Bronchial epithelial cell (primary cell): Measurements from ENCODE around the gene CD300E. TPM values are rescaled to one million over a fixed set of nuclear protein-coding genes. Genes with fewer than 3 reads are reported as not detected.
"Not testable (repeated sequence)": the region's sequence is repeated elsewhere in the genome, so short reads cannot be mapped to it uniquely, and the experiment has no call there.

ENCODE experiments used
- DNase-seq: peaks from one replicate; pipeline ENCODE4 v3.0.0-alpha.2; 2010; ENCODE audit warnings: low read depth
- FAIRE-seq: peaks from 2 replicates; lab custom pipeline; 2011; peaks lifted over from hg19 to GRCh38; lab: Jason Lieb, UNC
- H3K27me3 ChIP-seq: 2 replicates; pipeline ENCODE4 v1.5.1; 2011; ENCODE audit warnings: low read length; ENCODE audit not compliant: control insufficient read depth, insufficient read depth
- H3K36me3 ChIP-seq: 2 replicates; pipeline ENCODE4 v1.5.1; 2011; ENCODE audit warnings: low read length; ENCODE audit not compliant: control insufficient read depth, insufficient read depth
- H3K4me3 ChIP-seq: 2 replicates; pipeline ENCODE4 v1.5.1; 2011; ENCODE audit warnings: mild to moderate bottlenecking, low read depth, low read length, control low read depth
- total RNA-seq: library from RNA; depleted of rRNA; stranded (reverse); fragments of >200 nt; gene quantifications from 2 replicates; pipeline ENCODE4 v1.2.1, GENCODE V29; 2014
- TF ChIP-seq, protein P1 (sequence below): IDR thresholded peaks from 2 replicates; pipeline ENCODE4 v1.5.1; 2011; ENCODE audit warnings: mild to moderate bottlenecking, moderate library complexity, low read length, control low read depth, inconsistent platforms; ENCODE audit not compliant: insufficient read depth, severe bottlenecking

The CD300E gene
- total RNA-seq, 1 donor from 2014 or later, result not detected

DNA sequence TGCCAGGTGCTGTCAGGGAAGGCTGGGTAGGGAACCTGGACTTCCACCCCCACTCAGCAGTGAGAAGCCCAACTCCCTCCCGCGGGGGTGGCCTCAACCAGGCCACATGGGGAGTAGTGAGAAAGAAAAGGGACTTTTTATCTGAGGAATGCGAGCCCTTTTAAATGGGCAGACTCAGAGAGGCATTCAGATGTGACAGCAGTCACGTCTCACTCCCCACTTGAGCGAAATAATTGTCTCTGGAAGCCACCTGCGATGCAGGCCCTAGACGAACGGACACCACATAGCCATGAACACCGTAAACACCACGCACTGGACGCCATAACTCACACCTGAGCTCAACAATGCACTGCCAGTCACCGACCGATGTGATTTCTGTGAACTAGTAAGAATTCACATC is 11.9 kb upstream of the CD300E start:
- no peaks in the 10 kb centered on the region for H3K27me3 ChIP-seq
- no peaks in the 10 kb centered on the region for H3K36me3 ChIP-seq
- FAIRE-seq (no peak), DNase-seq (no peak)
- TF ChIP-seq, protein P1, sequence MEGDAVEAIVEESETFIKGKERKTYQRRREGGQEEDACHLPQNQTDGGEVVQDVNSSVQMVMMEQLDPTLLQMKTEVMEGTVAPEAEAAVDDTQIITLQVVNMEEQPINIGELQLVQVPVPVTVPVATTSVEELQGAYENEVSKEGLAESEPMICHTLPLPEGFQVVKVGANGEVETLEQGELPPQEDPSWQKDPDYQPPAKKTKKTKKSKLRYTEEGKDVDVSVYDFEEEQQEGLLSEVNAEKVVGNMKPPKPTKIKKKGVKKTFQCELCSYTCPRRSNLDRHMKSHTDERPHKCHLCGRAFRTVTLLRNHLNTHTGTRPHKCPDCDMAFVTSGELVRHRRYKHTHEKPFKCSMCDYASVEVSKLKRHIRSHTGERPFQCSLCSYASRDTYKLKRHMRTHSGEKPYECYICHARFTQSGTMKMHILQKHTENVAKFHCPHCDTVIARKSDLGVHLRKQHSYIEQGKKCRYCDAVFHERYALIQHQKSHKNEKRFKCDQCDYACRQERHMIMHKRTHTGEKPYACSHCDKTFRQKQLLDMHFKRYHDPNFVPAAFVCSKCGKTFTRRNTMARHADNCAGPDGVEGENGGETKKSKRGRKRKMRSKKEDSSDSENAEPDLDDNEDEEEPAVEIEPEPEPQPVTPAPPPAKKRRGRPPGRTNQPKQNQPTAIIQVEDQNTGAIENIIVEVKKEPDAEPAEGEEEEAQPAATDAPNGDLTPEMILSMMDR, result no peak
- H3K4me3 ChIP-seq, result no peak overlapping the region

DNA sequence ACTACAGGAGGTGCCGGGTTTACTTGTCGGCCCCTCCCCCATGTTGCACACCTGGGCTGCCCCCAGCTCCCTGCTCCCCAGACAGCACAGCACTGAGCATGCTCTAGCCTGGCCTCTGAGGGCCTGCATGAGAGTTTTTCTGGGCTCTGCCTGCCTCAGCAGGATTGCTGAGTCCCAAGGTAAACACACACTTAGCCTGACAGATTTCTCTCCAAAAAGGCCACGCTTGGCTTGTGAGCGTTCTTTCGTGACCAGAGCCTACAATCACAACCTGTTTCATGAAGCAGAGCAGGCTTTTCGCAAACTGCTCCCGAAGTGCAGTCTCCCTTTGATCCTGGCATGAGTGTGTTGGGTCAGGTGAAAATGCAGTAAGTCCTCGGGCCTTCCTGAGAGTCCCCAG is 9.8 kb upstream of the CD300E start:
- TF ChIP-seq, protein P1, result no peak
- no peaks in the 10 kb centered on the region for H3K27me3 ChIP-seq
- FAIRE-seq (no peak), DNase-seq (no peak)
- H3K36me3 ChIP-seq, result no peaks in the 10 kb centered on the region
- no peak overlapping the region for H3K4me3 ChIP-seq

DNA sequence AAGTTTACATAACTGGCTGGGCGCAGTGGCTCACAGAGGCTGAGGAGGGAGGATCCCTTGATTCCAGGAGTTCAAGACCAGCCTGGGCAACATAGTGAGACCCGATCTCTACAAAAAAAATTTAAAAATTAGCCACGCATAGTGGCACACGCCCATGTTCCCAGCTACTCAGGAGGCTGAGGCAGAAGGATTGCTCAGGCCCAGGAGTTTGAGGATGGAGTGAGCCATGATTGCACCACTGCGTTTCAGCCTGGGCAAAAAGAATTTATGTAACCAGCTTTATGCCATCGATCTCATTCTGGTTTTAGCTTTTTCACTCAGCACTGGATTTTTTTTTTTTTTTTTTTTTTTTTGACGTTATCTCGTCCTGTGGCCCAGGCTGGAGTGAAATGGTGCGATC is 9.1 kb upstream of the CD300E start:
- Histone ChIP-seq H3K4me3 (no peak overlapping the region), H3K36me3 (no peaks in the 10 kb centered on the region), H3K27me3 (no peaks in the 10 kb centered on the region)
- no peak for FAIRE-seq
- TF ChIP-seq, protein P1, result no peak
- DNase-seq, result no peak

DNA sequence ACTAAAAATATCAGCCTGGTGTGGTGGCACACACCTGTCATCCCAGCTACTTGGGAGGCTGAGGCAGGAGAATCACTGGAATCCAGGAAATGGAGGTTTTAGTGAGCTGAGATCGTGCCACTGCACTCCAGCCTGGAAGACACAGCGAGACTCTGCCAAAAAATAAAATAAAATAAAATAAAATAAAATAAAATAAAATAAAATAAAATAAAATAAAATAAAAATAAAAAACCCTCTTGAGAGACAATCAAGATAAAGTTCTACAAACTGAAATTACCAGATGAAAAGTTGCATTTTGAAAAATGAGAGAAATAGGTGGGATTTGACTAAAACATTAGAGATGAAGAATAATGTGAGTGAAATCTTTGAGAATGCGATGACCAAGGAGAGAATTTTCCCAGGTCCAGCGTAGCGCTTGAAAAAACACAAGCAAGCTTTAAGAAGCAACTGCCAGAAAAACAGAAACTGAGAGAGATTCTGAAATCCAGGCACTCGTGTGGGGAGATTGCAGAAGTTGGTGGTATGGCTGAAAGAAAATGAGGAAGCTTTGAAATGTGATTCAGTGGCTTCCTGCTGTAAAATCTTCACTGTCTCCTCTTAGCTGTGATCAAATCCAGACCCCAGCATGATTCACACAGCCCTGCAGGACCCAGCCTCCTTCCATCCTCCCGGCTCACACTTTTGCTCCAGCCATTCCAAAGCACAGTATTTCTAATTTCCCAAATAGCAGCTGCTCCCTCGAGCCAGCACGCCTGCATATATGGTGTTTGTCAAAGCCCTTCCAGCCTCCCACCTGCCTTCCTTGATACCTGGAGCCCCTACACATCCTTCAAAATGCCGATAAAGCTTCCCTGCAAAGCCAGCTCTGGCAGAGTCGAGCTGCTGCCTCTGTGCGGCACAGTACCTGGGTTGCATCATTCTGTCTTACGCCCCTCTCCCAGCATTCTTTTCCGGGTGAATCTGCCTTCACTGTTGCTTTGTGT is 8.2 kb upstream of the CD300E start:
- DNase-seq, result no peak
- FAIRE-seq, result no peak
- no peaks in the 10 kb centered on the region for H3K36me3 ChIP-seq
- H3K4me3 ChIP-seq, result no peak overlapping the region
- no peaks in the 10 kb centered on the region for H3K27me3 ChIP-seq
- TF ChIP-seq, protein P1, result no peak

DNA sequence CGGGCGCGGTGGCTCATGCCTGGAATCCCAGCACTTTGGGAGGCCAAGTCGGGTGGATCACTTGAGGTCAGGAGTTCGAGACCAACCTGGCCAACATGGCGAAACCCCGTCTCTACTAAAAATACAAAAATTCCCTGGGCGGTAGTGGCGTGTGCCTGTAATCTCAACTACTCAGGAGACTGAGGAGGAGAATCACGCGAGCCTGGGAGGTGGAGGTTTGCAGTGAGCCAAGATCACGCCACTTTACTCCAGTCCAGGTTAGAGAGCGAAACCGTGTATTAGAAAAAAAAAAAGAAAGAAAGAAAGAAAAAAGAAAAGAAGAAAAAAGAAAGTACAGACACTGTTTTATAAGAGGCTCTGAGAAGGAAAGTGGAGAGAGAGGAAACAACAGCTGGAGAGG is 6.7 kb upstream of the CD300E start:
- not testable (repeated sequence) for DNase-seq, H3K27me3 ChIP-seq, FAIRE-seq, H3K4me3 ChIP-seq, H3K36me3 ChIP-seq

DNA sequence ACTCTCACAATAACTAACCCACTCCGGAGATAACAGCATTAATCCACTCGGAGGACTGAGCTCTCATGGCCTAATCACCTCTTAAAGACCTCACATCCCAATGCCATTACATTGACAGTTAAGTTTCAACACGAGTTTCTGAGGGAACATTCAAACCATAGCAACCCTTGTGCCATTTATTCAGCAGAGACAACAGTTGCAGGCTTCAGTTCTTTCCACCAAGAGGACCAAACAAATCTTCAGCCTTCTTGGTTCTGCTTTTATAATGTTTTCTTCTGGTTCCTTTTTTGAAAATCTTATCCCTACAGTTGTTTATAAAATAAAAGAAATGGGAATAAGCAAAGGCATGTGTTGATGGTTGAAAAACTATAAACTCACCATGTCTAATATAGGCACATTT is 2.1 kb upstream of the CD300E start:
- no peaks in the 10 kb centered on the region for H3K27me3 ChIP-seq

More for the DNA sequence above, 2.1 kb upstream of the CD300E start:
- H3K4me3 ChIP-seq, result no peak overlapping the region
- no peaks in the 10 kb centered on the region for H3K36me3 ChIP-seq
- DNase-seq (no peak), FAIRE-seq (no peak)
- TF ChIP-seq, protein P1, result no peak
